Loucy (cell line): ENCODE measurements around the gene C16orf95.

ENCODE experiments used
- H2AFZ ChIP-seq: fragments of 200-600 bp; sonication (generic); 2 replicates; pipeline ENCODE4 v1.6.0; 2016; ENCODE audit warnings: antibody characterized with exemption, mild to moderate bottlenecking, low read length, moderate library complexity
- H3F3A ChIP-seq: fragments of 200-600 bp; 2 replicates; pipeline ENCODE4 v1.6.0; 2016; ENCODE audit warnings: antibody characterized with exemption, low read depth, mild to moderate bottlenecking
- H3K27me3 ChIP-seq: fragments of 200-600 bp; sonication (generic); 2 replicates; pipeline ENCODE4 v1.6.1; 2014; ENCODE audit warnings: low read length, mild to moderate bottlenecking; ENCODE audit not compliant: insufficient read depth, poor library complexity, severe bottlenecking
- H3K36me3 ChIP-seq: fragments of 200-600 bp; sonication (generic); 2 replicates; pipeline ENCODE4 v1.6.1; 2016; ENCODE audit warnings: low read length; ENCODE audit not compliant: insufficient read depth
- H3K4me1 ChIP-seq: fragments of 200-600 bp; sonication (generic); 2 replicates; pipeline ENCODE4 v1.5.1; 2014; ENCODE audit warnings: low read length, mild to moderate bottlenecking; ENCODE audit not compliant: insufficient read depth, poor library complexity, severe bottlenecking
- H3K4me2 ChIP-seq: fragments of 200-600 bp; sonication (generic); 2 replicates; pipeline ENCODE4 v1.6.0; 2014; ENCODE audit warnings: antibody characterized with exemption, low read length, low read depth, mild to moderate bottlenecking; ENCODE audit not compliant: poor library complexity, severe bottlenecking
- H3K4me3 ChIP-seq: fragments of 200-600 bp; sonication (generic); 2 replicates; pipeline ENCODE4 v1.5.1; 2014; ENCODE audit warnings: low read length, mild to moderate bottlenecking, mixed read lengths; ENCODE audit not compliant: poor library complexity, severe bottlenecking
- H3K79me2 ChIP-seq: fragments of 200-600 bp; sonication (generic); 2 replicates; pipeline ENCODE4 v1.6.1; 2014; ENCODE audit warnings: low read length; ENCODE audit not compliant: insufficient read depth
- H3K9ac ChIP-seq: fragments of 200-600 bp; sonication (generic); 2 replicates; pipeline ENCODE4 v1.6.0; 2014; ENCODE audit warnings: mild to moderate bottlenecking, low read depth, low read length, moderate library complexity; ENCODE audit not compliant: poor library complexity, severe bottlenecking
- H3K9me2 ChIP-seq: fragments of 200-600 bp; sonication (generic); replicated peaks from 2 replicates; pipeline ENCODE4 v1.6.1; 2016; ENCODE audit warnings: low read depth, low read length, mixed read lengths
- H3K9me3 ChIP-seq: fragments of 200-600 bp; sonication (generic); 2 replicates; pipeline ENCODE4 v1.6.1; 2014; ENCODE audit warnings: mild to moderate bottlenecking, antibody characterized with exemption, low read length, low read depth; ENCODE audit not compliant: insufficient read depth
- H4K20me1 ChIP-seq: fragments of 200-600 bp; sonication (generic); 2 replicates; pipeline ENCODE4 v1.6.0; 2014; ENCODE audit warnings: antibody characterized with exemption, low read length, mild to moderate bottlenecking; ENCODE audit not compliant: insufficient read depth, poor library complexity, severe bottlenecking
- CTCF ChIP-seq: fragments of 200-600 bp; sonication (generic); conservative IDR thresholded peaks from 2 replicates; pipeline ENCODE4 v1.5.1; 2014; ENCODE audit warnings: mild to moderate bottlenecking, antibody characterized with exemption, low read length
- EZH2phosphoT487 ChIP-seq: fragments of 200-600 bp; IDR thresholded peaks from 2 replicates; pipeline ENCODE4 v1.6.1; 2018; ENCODE audit warnings: antibody characterized with exemption, mild to moderate bottlenecking, moderate library complexity, borderline replicate concordance

Gene C16orf95

DNA sequence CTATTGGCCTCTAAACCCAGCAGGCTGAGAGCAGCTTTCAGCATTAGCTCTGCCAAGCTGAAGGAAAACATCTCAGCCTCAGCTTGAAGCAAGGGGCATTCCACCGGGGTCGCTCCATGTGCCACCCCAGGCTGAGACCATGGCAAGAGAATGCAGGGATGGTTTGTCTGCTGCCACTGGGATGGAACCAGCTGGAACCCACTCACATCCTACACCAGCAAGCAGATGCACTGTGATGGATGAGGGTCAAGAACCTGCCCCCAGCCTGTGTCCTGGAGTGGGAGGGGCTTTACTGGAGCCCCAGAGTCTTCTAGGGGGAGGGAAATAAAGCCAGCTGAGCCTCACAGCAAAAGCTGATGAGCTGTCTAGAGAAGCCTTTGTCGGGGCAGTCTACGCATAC is 51.9 kb downstream of the C16orf95 start:
- Histone ChIP-seq H3K9me2 (no peaks in the 10 kb centered on the region), H2AFZ (no peak overlapping the region), H3K9me3 (peaks cover 10% of the 10 kb centered on the region; the same call in 1 of the 2 replicates), H4K20me1 (no peaks in the 10 kb centered on the region), H3K79me2 (no peaks in the 10 kb centered on the region), H3K4me2 (no peak overlapping the region), H3K36me3 (no peaks in the 10 kb centered on the region), H3F3A (no peaks in the 10 kb centered on the region), H3K4me1 (no peaks in the 10 kb centered on the region), H3K4me3 (no peak overlapping the region), H3K27me3 (no peaks in the 10 kb centered on the region), H3K9ac (no peak overlapping the region)
- TF ChIP-seq EZH2phosphoT487: no peak
- TF ChIP-seq CTCF: no peak

- H3K4me3 ChIP-seq: no peak overlapping the region
- no peaks in the 10 kb centered on the region for H3K36me3 ChIP-seq
- H3K27me3 ChIP-seq: no peaks in the 10 kb centered on the region
- H4K20me1 ChIP-seq: no peaks in the 10 kb centered on the region
- no peaks in the 10 kb centered on the region for H3K4me1 ChIP-seq
- H3K9ac ChIP-seq: no peak overlapping the region
- no peaks in the 10 kb centered on the region for H3F3A ChIP-seq
- H3K9me3 ChIP-seq: peaks cover 10% of the 10 kb centered on the region; the same call in 1 of the 2 replicates
- no peak overlapping the region for H2AFZ ChIP-seq
- TF ChIP-seq CTCF (no peak), EZH2phosphoT487 (no peak)
- no peaks in the 10 kb centered on the region for H3K79me2 ChIP-seq
- H3K4me2 ChIP-seq: no peak overlapping the region
- no peaks in the 10 kb centered on the region for H3K9me2 ChIP-seq
These were observed 52.6 kb downstream of the C16orf95 start for GRCh38 chr16:87264634-87265033.

DNA sequence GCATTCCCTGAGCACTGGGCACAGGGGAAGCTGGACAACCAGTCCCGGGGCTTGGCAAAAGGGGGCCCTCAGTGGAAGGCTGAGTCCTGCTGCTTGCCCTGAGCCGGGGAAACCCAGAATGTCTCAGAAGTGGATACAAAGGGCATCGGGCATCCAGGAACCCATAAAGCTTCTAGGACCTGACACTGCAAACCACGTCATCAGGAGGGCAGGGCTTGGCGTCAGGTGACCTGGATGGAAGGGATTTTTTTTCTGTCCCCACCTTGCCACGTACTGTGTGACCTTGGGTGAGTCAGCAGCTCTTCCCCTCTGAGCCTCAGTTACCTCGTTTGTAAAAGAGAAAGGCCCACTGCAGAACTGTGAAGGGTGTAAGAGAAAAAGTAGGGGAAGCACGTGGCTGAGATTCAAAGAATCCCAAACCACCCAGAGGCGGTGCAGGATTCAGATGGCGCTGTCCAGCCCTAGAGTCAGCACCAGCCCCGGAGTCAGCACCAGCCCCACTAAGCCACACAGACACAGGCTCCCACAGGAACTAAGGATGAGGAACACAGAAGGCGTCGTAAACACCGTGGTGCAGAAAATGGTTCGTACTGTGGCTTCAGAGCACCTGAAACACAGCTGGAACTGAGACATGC is 53.7 kb downstream of the C16orf95 start:
- Histone ChIP-seq H3K4me1 (no peaks in the 10 kb centered on the region), H4K20me1 (no peaks in the 10 kb centered on the region), H3K4me2 (no peak overlapping the region), H3K9ac (no peak overlapping the region), H3F3A (no peaks in the 10 kb centered on the region), H2AFZ (no peak overlapping the region), H3K9me2 (no peaks in the 10 kb centered on the region), H3K79me2 (no peaks in the 10 kb centered on the region), H3K27me3 (no peaks in the 10 kb centered on the region), H3K9me3 (peaks cover 4% of the 10 kb centered on the region; the same call in 1 of the 2 replicates), H3K4me3 (no peak overlapping the region), H3K36me3 (no peaks in the 10 kb centered on the region)
- TF ChIP-seq CTCF: no peak
- no peak for TF ChIP-seq EZH2phosphoT487
